DOHH2 (cell line): ENCODE results near the gene TRPC3.

Experiments
- CTCF ChIP-seq: fragments of 200-600 bp; sonication (generic); IDR thresholded peaks from one replicate; pipeline ENCODE4 v1.5.1; 2014; ENCODE audit warnings: antibody characterized with exemption, mild to moderate bottlenecking, low read depth, low read length; ENCODE audit not compliant: poor library complexity, severe bottlenecking
- EZH2phosphoT487 ChIP-seq: fragments of 200-600 bp; sonication (generic); IDR thresholded peaks from 2 replicates; pipeline ENCODE4 v1.6.1; 2017; ENCODE audit warnings: borderline replicate concordance, mild to moderate bottlenecking, antibody characterized with exemption, low read length, moderate library complexity, mixed read lengths

- no peak for TF ChIP-seq CTCF
- TF ChIP-seq EZH2phosphoT487: no peak
These were observed 23.9 kb upstream of the TRPC3 start for GRCh38 chr4:121975784-121976183.
